Stimulated activated memory B cell treated with anti-CD40 and anti-IgM and Interleukin-4, amounts not matched to agents 10 μg/mL and 1 μg/mL and 100 μg/mL, for 72 hours (primary cell): ENCODE measurements around the gene SLC35B3.
A peak's percentile ranks its signal among the peaks of the same experiment; 100 is the strongest.
"Not testable (repeated sequence)": the region's sequence is repeated elsewhere in the genome, so short reads cannot be mapped to it uniquely, and the experiment has no call there.

Experiments used
- ATAC-seq: fragments of 150-1000 bp; cut with Tn5 transposase; 2 replicates; pipeline ENCODE4 v1.10.0; 2021
- H3K27ac Mint-ChIP-seq: one replicate; pipeline ENCODE4 v1.8.0; 2022; ENCODE audit warnings: mild to moderate bottlenecking, mixed read lengths
- H3K27me3 Mint-ChIP-seq: one replicate; pipeline ENCODE4 v1.8.0; 2022; ENCODE audit warnings: mixed read lengths
- H3K36me3 Mint-ChIP-seq: one replicate; pipeline ENCODE4 v1.8.0; 2022; ENCODE audit warnings: mixed read lengths
- H3K4me1 Mint-ChIP-seq: one replicate; pipeline ENCODE4 v1.8.0; 2022; ENCODE audit warnings: mixed read lengths
- H3K4me3 Mint-ChIP-seq: one replicate; pipeline ENCODE4 v1.8.0; 2022; ENCODE audit warnings: mild to moderate bottlenecking, moderate library complexity, mixed read lengths
- H3K9me3 Mint-ChIP-seq: one replicate; pipeline ENCODE4 v1.8.0; 2022; ENCODE audit warnings: mixed read lengths

SLC35B3 gene

GRCh38 chr6:8435093-8435844, at the start of gene SLC35B3:
Gene SLC35B3, minus strand, starts transcription at chr6:8435545.
- H3K4me3 Mint-ChIP-seq, result peak within 1 kb of the TSS; percentile 91
- peak; percentile 98 for ATAC-seq
- H3K4me1 Mint-ChIP-seq, result peaks cover 27% of the 10 kb centered on the region
- peak within 1 kb of the TSS; percentile 91 for H3K27ac Mint-ChIP-seq
- peaks cover 18% of the 10 kb centered on the region for H3K36me3 Mint-ChIP-seq
- no peaks in the 10 kb centered on the region for H3K9me3 Mint-ChIP-seq
- H3K27me3 Mint-ChIP-seq, result no peaks in the 10 kb centered on the region

GRCh38 chr6:8483650-8484049, 48.3 kb upstream of the SLC35B3 start:
- peaks cover 3% of the 10 kb centered on the region for H3K9me3 Mint-ChIP-seq
- peaks cover 28% of the 10 kb centered on the region for H3K27me3 Mint-ChIP-seq
- H3K27ac Mint-ChIP-seq, result no peak overlapping the region
- ATAC-seq, result no peak
- H3K4me1 Mint-ChIP-seq, result no peaks in the 10 kb centered on the region
- no peak overlapping the region for H3K4me3 Mint-ChIP-seq
- H3K36me3 Mint-ChIP-seq, result peaks cover 6% of the 10 kb centered on the region

- ATAC-seq, result no peak
- peaks cover 6% of the 10 kb centered on the region for H3K36me3 Mint-ChIP-seq
- H3K27ac Mint-ChIP-seq, result no peak overlapping the region
- no peak overlapping the region for H3K4me3 Mint-ChIP-seq
- H3K27me3 Mint-ChIP-seq, result peaks cover 28% of the 10 kb centered on the region
- H3K9me3 Mint-ChIP-seq, result peaks cover 6% of the 10 kb centered on the region
- no peaks in the 10 kb centered on the region for H3K4me1 Mint-ChIP-seq
These were observed 46.4 kb upstream of the SLC35B3 start for GRCh38 chr6:8481727-8482126.

- Mint-ChIP-seq H3K4me3 (no peak overlapping the region), H3K4me1 (no peaks in the 10 kb centered on the region), H3K27me3 (peaks cover 28% of the 10 kb centered on the region), H3K9me3 (peaks cover 7% of the 10 kb centered on the region), H3K27ac (no peak overlapping the region), H3K36me3 (peaks cover 8% of the 10 kb centered on the region)
- ATAC-seq, result no peak
These were observed 43.1 kb upstream of the SLC35B3 start for GRCh38 chr6:8478418-8478817.

GRCh38 chr6:8476656-8477055, 41.3 kb upstream of the SLC35B3 start:
- Mint-ChIP-seq H3K27ac (no peak overlapping the region), H3K27me3 (peaks cover 13% of the 10 kb centered on the region), H3K4me3 (no peak overlapping the region), H3K4me1 (no peaks in the 10 kb centered on the region), H3K9me3 (peaks cover 10% of the 10 kb centered on the region), H3K36me3 (peaks cover 11% of the 10 kb centered on the region)
- no peak for ATAC-seq

GRCh38 chr6:8468552-8469356, 33.4 kb upstream of the SLC35B3 start:
- no peak overlapping the region for H3K4me3 Mint-ChIP-seq
- peaks cover 10% of the 10 kb centered on the region for H3K27me3 Mint-ChIP-seq
- no peak overlapping the region for H3K27ac Mint-ChIP-seq
- H3K36me3 Mint-ChIP-seq, result peaks cover 6% of the 10 kb centered on the region
- no peak for ATAC-seq
- H3K4me1 Mint-ChIP-seq, result no peaks in the 10 kb centered on the region
- peaks cover 3% of the 10 kb centered on the region for H3K9me3 Mint-ChIP-seq

- no peak overlapping the region for H3K27ac Mint-ChIP-seq
- H3K4me3 Mint-ChIP-seq, result no peak overlapping the region
- no peak for ATAC-seq
- no peaks in the 10 kb centered on the region for H3K4me1 Mint-ChIP-seq
- H3K9me3 Mint-ChIP-seq, result peaks cover 5% of the 10 kb centered on the region
- H3K27me3 Mint-ChIP-seq, result peaks cover 16% of the 10 kb centered on the region
- peaks cover 8% of the 10 kb centered on the region for H3K36me3 Mint-ChIP-seq
These were observed 27.3 kb upstream of the SLC35B3 start for GRCh38 chr6:8462694-8463093.

GRCh38 chr6:8462169-8462568, 26.8 kb upstream of the SLC35B3 start:
- Mint-ChIP-seq H3K9me3 (peaks cover 5% of the 10 kb centered on the region), H3K4me3 (no peak overlapping the region), H3K27ac (no peak overlapping the region), H3K36me3 (peaks cover 8% of the 10 kb centered on the region), H3K4me1 (no peaks in the 10 kb centered on the region), H3K27me3 (peaks cover 16% of the 10 kb centered on the region)
- no peak for ATAC-seq

- H3K4me3 Mint-ChIP-seq, result no peak overlapping the region
- H3K9me3 Mint-ChIP-seq, result peaks cover 4% of the 10 kb centered on the region
- no peaks in the 10 kb centered on the region for H3K27me3 Mint-ChIP-seq
- H3K36me3 Mint-ChIP-seq, result no peaks in the 10 kb centered on the region
- H3K4me1 Mint-ChIP-seq, result no peaks in the 10 kb centered on the region
- H3K27ac Mint-ChIP-seq, result no peak overlapping the region
- ATAC-seq, result no peak
These were observed 11.0 kb upstream of the SLC35B3 start for GRCh38 chr6:8446391-8446790.

GRCh38 chr6:8445930-8446329, 10.6 kb upstream of the SLC35B3 start:
- not testable (repeated sequence) for H3K9me3 Mint-ChIP-seq, H3K36me3 Mint-ChIP-seq, H3K27me3 Mint-ChIP-seq, ATAC-seq, H3K27ac Mint-ChIP-seq, H3K4me3 Mint-ChIP-seq, H3K4me1 Mint-ChIP-seq

- Mint-ChIP-seq H3K27ac (no peak overlapping the region), H3K4me3 (no peak overlapping the region), H3K36me3 (no peaks in the 10 kb centered on the region), H3K4me1 (no peaks in the 10 kb centered on the region), H3K9me3 (peaks cover 4% of the 10 kb centered on the region), H3K27me3 (no peaks in the 10 kb centered on the region)
- ATAC-seq, result no peak
These were observed 6.8 kb upstream of the SLC35B3 start for GRCh38 chr6:8442150-8442549.

GRCh38 chr6:8441452-8441851, 6.1 kb upstream of the SLC35B3 start:
- Mint-ChIP-seq H3K9me3 (peaks cover 4% of the 10 kb centered on the region), H3K27me3 (no peaks in the 10 kb centered on the region), H3K4me1 (no peaks in the 10 kb centered on the region), H3K4me3 (no peak overlapping the region), H3K27ac (no peak overlapping the region), H3K36me3 (no peaks in the 10 kb centered on the region)
- no peak for ATAC-seq

- peaks cover under 1% of the 10 kb centered on the region for H3K9me3 Mint-ChIP-seq
- H3K27ac Mint-ChIP-seq, result no peak overlapping the region
- H3K36me3 Mint-ChIP-seq, result no peaks in the 10 kb centered on the region
- no peak overlapping the region for H3K4me3 Mint-ChIP-seq
- H3K4me1 Mint-ChIP-seq, result peaks cover 9% of the 10 kb centered on the region
- H3K27me3 Mint-ChIP-seq, result no peaks in the 10 kb centered on the region
- no peak for ATAC-seq
These were observed 4.4 kb upstream of the SLC35B3 start for GRCh38 chr6:8439601-8440268.

- Mint-ChIP-seq H3K4me1 (peaks cover 19% of the 10 kb centered on the region), H3K27me3 (no peaks in the 10 kb centered on the region), H3K9me3 (no peaks in the 10 kb centered on the region), H3K27ac (no peak overlapping the region), H3K36me3 (peaks cover 7% of the 10 kb centered on the region), H3K4me3 (no peak overlapping the region)
- no peak for ATAC-seq
These were observed 2.5 kb upstream of the SLC35B3 start for GRCh38 chr6:8437813-8438212.

- no peak for ATAC-seq
- H3K36me3 Mint-ChIP-seq, result peaks cover 11% of the 10 kb centered on the region
- no peaks in the 10 kb centered on the region for H3K9me3 Mint-ChIP-seq
- H3K4me3 Mint-ChIP-seq, result no peak overlapping the region
- peaks cover 23% of the 10 kb centered on the region for H3K4me1 Mint-ChIP-seq
- H3K27ac Mint-ChIP-seq, result no peak overlapping the region
- no peaks in the 10 kb centered on the region for H3K27me3 Mint-ChIP-seq
These were observed 1.6 kb upstream of the SLC35B3 start for GRCh38 chr6:8436966-8437365.
